Measurements from ENCODE around the gene GATA2. TPM values are rescaled to one million over a fixed set of nuclear protein-coding genes. Genes with fewer than 3 reads are reported as not detected.

GATA2 gene
- total RNA-seq, 1 experiment from 2014 or later: 18.6 TPM

DNA sequence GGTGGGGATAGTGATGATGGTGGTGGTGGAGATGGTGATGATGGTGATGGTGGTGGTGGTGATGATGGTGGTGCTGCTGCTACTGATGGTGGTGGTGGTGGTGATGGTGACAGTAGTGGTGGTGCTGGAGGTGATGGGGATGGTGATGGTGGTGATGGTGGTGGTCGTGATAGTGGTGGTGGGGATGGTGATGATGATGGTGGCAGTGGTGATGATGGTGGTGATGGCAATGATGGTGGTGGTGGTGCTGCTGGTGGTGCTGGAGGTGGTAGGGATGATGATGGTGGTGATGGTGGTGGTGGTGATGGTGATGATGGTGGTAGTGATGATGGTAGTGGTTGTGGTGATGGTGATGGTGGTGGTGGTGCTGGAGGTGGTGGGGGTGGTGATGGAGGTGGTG is 47.6 kb downstream of the GATA2 start:
- no peak overlapping the region for H3K4me2 ChIP-seq (ENCODE audit: low read length)
- no peaks in the 10 kb centered on the region for H3K4me1 ChIP-seq (ENCODE audit: control insufficient read depth in 1 of 2, insufficient read depth in 2 of 2, low read length in 2 of 2)
- no TSS peak for BruUV-seq (replicated peaks)
- DNase-seq (ENCODE audit: low read depth, low spot score): no peak
- no peaks in the 10 kb centered on the region for H3K9me2 ChIP-seq (ENCODE audit: insufficient read depth)
- no peaks in the 10 kb centered on the region for H4K20me1 ChIP-seq (ENCODE audit: insufficient read depth)
- no peaks in the 10 kb centered on the region for H3K79me2 ChIP-seq (ENCODE audit: insufficient read depth, low read length)
- CTCF ChIA-PET: no interaction called here
- no peak overlapping the region for H3K4me3 ChIP-seq (replicated peaks in 1 of 2; ENCODE audit: low read depth in 1 of 2, low read length in 2 of 2)
- no peak overlapping the region for H2AFZ ChIP-seq (ENCODE audit: low read depth, low read length, poor library complexity, severe bottlenecking)
- H3K27me3 ChIP-seq (ENCODE audit: insufficient read depth, low read length): no peaks in the 10 kb centered on the region
- intact Hi-C loops (cut with micrococcal nuclease): no loop called here
- H3K9me3 ChIP-seq (ENCODE audit: control insufficient read depth in 1 of 2, insufficient read depth in 1 of 2, low read depth in 1 of 2, low read length in 2 of 2): no peaks in the 10 kb centered on the region; a peak in 1 of 4 replicates
- no peaks in the 10 kb centered on the region for H3K36me3 ChIP-seq (ENCODE audit: control insufficient read depth in 1 of 2, insufficient read depth in 2 of 2, low read length in 2 of 2)
- TF ChIP-seq FOSL1 (IDR thresholded peaks at IDR 0.05; ENCODE audit: low read depth) (no peak), TCF7L2 (IDR thresholded peaks at IDR 0.05; ENCODE audit: borderline replicate concordance, extremely low read depth, insufficient read depth, insufficient read length) (no peak), EZH2 (IDR thresholded peaks at IDR 0.05) (no peak), SRF (IDR thresholded peaks at IDR 0.05; ENCODE audit: low read depth) (no peak), SIN3A (IDR thresholded peaks at IDR 0.05; ENCODE audit: low read depth) (no peak), RAD21 (IDR thresholded peaks at IDR 0.05; ENCODE audit: low read depth) (no peak), ELF1 (IDR thresholded peaks at IDR 0.05; ENCODE audit: borderline replicate concordance, low read depth) (no peak), ZNF274 (IDR thresholded peaks at IDR 0.05; ENCODE audit: low read depth, low read length) (no peak), ZFX (IDR thresholded peaks at IDR 0.05) (no peak), REST (IDR thresholded peaks at IDR 0.05; ENCODE audit: low read depth) (no peak), YY1 (IDR thresholded peaks at IDR 0.05; ENCODE audit: extremely low read depth, insufficient replicate concordance, low read depth, low read length) (no peak)
- TF ChIP-seq, protein P1, sequence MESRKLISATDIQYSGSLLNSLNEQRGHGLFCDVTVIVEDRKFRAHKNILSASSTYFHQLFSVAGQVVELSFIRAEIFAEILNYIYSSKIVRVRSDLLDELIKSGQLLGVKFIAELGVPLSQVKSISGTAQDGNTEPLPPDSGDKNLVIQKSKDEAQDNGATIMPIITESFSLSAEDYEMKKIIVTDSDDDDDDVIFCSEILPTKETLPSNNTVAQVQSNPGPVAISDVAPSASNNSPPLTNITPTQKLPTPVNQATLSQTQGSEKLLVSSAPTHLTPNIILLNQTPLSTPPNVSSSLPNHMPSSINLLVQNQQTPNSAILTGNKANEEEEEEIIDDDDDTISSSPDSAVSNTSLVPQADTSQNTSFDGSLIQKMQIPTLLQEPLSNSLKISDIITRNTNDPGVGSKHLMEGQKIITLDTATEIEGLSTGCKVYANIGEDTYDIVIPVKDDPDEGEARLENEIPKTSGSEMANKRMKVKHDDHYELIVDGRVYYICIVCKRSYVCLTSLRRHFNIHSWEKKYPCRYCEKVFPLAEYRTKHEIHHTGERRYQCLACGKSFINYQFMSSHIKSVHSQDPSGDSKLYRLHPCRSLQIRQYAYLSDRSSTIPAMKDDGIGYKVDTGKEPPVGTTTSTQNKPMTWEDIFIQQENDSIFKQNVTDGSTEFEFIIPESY (IDR thresholded peaks at IDR 0.05; ENCODE audit: extremely low read depth, insufficient replicate concordance, low read length): no peak
- no peak overlapping the region for H3K27ac ChIP-seq (ENCODE audit: low read depth, low read length)
- H3K9ac ChIP-seq (ENCODE audit: low read length): no peak overlapping the region
- RAD21 ChIA-PET (ENCODE audit: low non-redundant PET in 1 of 2, low total read pairs in 2 of 2, uncharacterized antibody in 2 of 2, unreplicated experiment in 2 of 2): no interaction called here
- ATAC-seq: no peak
- POLR2A ChIA-PET: no interaction called here
